Astrocyte of the cerebellum (primary cell): ENCODE data around the gene CCL4.

Experiments
- DNase-seq: peaks from one replicate; pipeline ENCODE4 v3.0.0-alpha.2; 2011; ENCODE audit warnings: low read depth
- H3K4me3 ChIP-seq: 2 replicates; pipeline ENCODE4 v1.5.1; 2011; ENCODE audit warnings: mild to moderate bottlenecking, low read depth, low read length, moderate library complexity
- CTCF ChIP-seq: IDR thresholded peaks from 2 replicates; pipeline ENCODE4 v1.5.1; 2012; ENCODE audit warnings: low read length, low read depth, moderate library complexity, mild to moderate bottlenecking; ENCODE audit errors: missing control alignments
- in situ Hi-C: cut with HindIII; loops from 2 replicates; pipeline ENCODE4 v1.10.0; 2017; ENCODE audit warnings: low sequenced_read_pairs

CCL4 gene

GRCh38 chr17:36127911-36128310, 24.3 kb downstream of the CCL4 start:
- TF ChIP-seq CTCF, result no peak
- in situ Hi-C loops, result no loop called here
- no peak overlapping the region for H3K4me3 ChIP-seq
- no peak for DNase-seq

GRCh38 chr17:36128411-36128978, 24.9 kb downstream of the CCL4 start:
- in situ Hi-C loops, result no loop called here
- no peak overlapping the region for H3K4me3 ChIP-seq
- no peak for DNase-seq
- TF ChIP-seq CTCF, result no peak

GRCh38 chr17:36129616-36130015, 26.0 kb downstream of the CCL4 start:
- no peak for TF ChIP-seq CTCF
- in situ Hi-C loops, result no loop called here
- no peak for DNase-seq
- no peak overlapping the region for H3K4me3 ChIP-seq

- in situ Hi-C loops, result no loop called here
- H3K4me3 ChIP-seq, result no peak overlapping the region
- no peak for DNase-seq
- TF ChIP-seq CTCF, result no peak
Measured at GRCh38 chr17:36130346-36130745, 26.7 kb downstream of the CCL4 start.

GRCh38 chr17:36131421-36131820, 27.8 kb downstream of the CCL4 start:
- peak; percentile 5 for TF ChIP-seq CTCF
- in situ Hi-C loops, result no loop called here
- DNase-seq, result no peak
- no peak overlapping the region for H3K4me3 ChIP-seq

GRCh38 chr17:36131931-36132330, 28.3 kb downstream of the CCL4 start:
- in situ Hi-C loops, result no loop called here
- DNase-seq, result no peak
- no peak overlapping the region for H3K4me3 ChIP-seq
- no peak for TF ChIP-seq CTCF
